T-helper 2 cell (primary cell): Measurements from ENCODE around the gene PDE10A.

Source experiments
- DNase-seq, 5 experiments: peaks; one replicate each; pipeline versions ENCODE4 v3.0.0 to v3.0.0-alpha.2; 2012 to 2022
- total RNA-seq, 2 donors: gene quantifications; one replicate each; lab custom pipeline; 2026; lab: John Stamatoyannopoulos, UW

Gene PDE10A
- 0 to 0.40 reads per million in 2 donors for total RNA-seq

GRCh38 chr6:165662749-165663376, at the start of gene PDE10A:
TSS of gene PDE10A (minus strand) at chr6:165663241. CDS start at chr6:165662811, 430 bp downstream.
- DNase-seq: peak in 1 of 5 experiments; percentile 23

GRCh38 chr6:165708985-165709576, 46.0 kb upstream of the PDE10A start:
- DNase-seq: no peak

- DNase-seq: no peak
These were observed 44.2 kb upstream of the PDE10A start for GRCh38 chr6:165707067-165707853.

- DNase-seq: no peak
These were observed 42.9 kb upstream of the PDE10A start for GRCh38 chr6:165705941-165706340.

GRCh38 chr6:165704045-165704748, 41.2 kb upstream of the PDE10A start:
- DNase-seq: no peak

GRCh38 chr6:165702669-165703068, 39.6 kb upstream of the PDE10A start:
- DNase-seq: no peak

GRCh38 chr6:165701564-165702354, 38.7 kb upstream of the PDE10A start:
- DNase-seq: no peak

- no peak for DNase-seq
These were observed 38.0 kb upstream of the PDE10A start for GRCh38 chr6:165701005-165701404.

- no peak for DNase-seq
These were observed 35.8 kb upstream of the PDE10A start for GRCh38 chr6:165698868-165699267.

GRCh38 chr6:165697171-165697570, 34.1 kb upstream of the PDE10A start:
- DNase-seq: no peak

- DNase-seq: no peak
These were observed 32.9 kb upstream of the PDE10A start for GRCh38 chr6:165695722-165696515.

GRCh38 chr6:165694296-165694695, 31.3 kb upstream of the PDE10A start:
- no peak for DNase-seq

- DNase-seq: no peak
These were observed 29.1 kb upstream of the PDE10A start for GRCh38 chr6:165692106-165692653.

GRCh38 chr6:165689699-165690098, 26.7 kb upstream of the PDE10A start:
- no peak for DNase-seq

GRCh38 chr6:165686596-165687365, 23.7 kb upstream of the PDE10A start:
- no peak for DNase-seq

GRCh38 chr6:165685302-165685701, 22.3 kb upstream of the PDE10A start:
- DNase-seq: no peak

- no peak for DNase-seq
These were observed 21.3 kb upstream of the PDE10A start for GRCh38 chr6:165684333-165684732.

- no peak for DNase-seq
These were observed 17.9 kb upstream of the PDE10A start for GRCh38 chr6:165680975-165681374.

- DNase-seq: no peak
These were observed 16.3 kb upstream of the PDE10A start for GRCh38 chr6:165679326-165679725.

GRCh38 chr6:165678904-165679303, 15.9 kb upstream of the PDE10A start:
- DNase-seq: no peak
